Testis (tissue), 3 donors: Measurements from ENCODE around the gene ZCCHC14. TPM values are rescaled to one million over a fixed set of nuclear protein-coding genes. Genes with fewer than 3 reads are reported as not detected.

Experiments
- DNase-seq: peaks from one replicate; pipeline ENCODE4 v3.0.0-alpha.2; 2019
- H3K27ac ChIP-seq, 2 donors: fragments of 200-600 bp; sonication (generic); one replicate each; pipeline ENCODE4 v1.5.1; 2019
- H3K27me3 ChIP-seq: fragments of 200-600 bp; sonication (generic); one replicate; pipeline ENCODE4 v1.5.1; 2019
- H3K36me3 ChIP-seq: fragments of 200-600 bp; sonication (generic); one replicate; pipeline ENCODE4 v1.5.1; 2017; ENCODE audit warnings: low read depth; ENCODE audit errors: missing control alignments
- H3K4me1 ChIP-seq: fragments of 200-600 bp; sonication (generic); one replicate; pipeline ENCODE4 v1.5.1; 2019
- H3K4me3 ChIP-seq, 2 donors: fragments of 200-600 bp; sonication (generic); one replicate each; pipeline ENCODE4 v1.5.1; 2017 to 2019
- H3K9me3 ChIP-seq: fragments of 200-600 bp; sonication (generic); one replicate; pipeline ENCODE4 v1.5.1; 2017
- CTCF ChIP-seq, 3 experiments: fragments of 450-650 bp in 2 of 3; fragments of 200-600 bp in 1 of 3; sonication (generic) in 1 of 3; IDR thresholded peaks; one replicate each; pipeline ENCODE4 v1.5.1; 2016 to 2019; ENCODE audit warnings: antibody characterized with exemption in 3 of 3, mild to moderate bottlenecking in 2 of 3, moderate library complexity in 1 of 3
- POLR2A ChIP-seq: fragments of 450-650 bp; IDR thresholded peaks from one replicate; pipeline ENCODE4 v1.6.1; 2017; ENCODE audit warnings: antibody characterized with exemption, mild to moderate bottlenecking, moderate library complexity
- WGBS, 2 donors: methylation state at CpG; one replicate each; pipeline ENCODE4 v1.1.5; 2018; 5-methylcytosine and 5-hydroxymethylcytosine counted together
- intact Hi-C: fragments of 100-400 bp; cut with DNase I; formaldehyde crosslinking; loops from one replicate; pipeline ENCODE4 v1.15.1; 2023; ENCODE audit warnings: low total_unique reads
- polyA plus RNA-seq: library from polyadenylated mRNA; stranded (reverse); fragments of 350-450 nt; fragmentation: Illumina TruSeq; extraction: RNeasy Lipid Tissue Mini Kit (QIAGEN cat#74804); gene quantifications from one replicate; pipeline ENCODE4 v1.2.3, GENCODE V29; 2014; ENCODE audit warnings: low read depth, low replicate concordance; ENCODE audit not compliant: insufficient read depth
- total RNA-seq, 2 donors: library from RNA; depleted of rRNA; stranded (reverse); fragments of >200 nt; gene quantifications; one replicate each; pipeline ENCODE4 v1.2.3, GENCODE V29; 2016

Gene ZCCHC14
- total and polyA plus RNA-seq, 3 donors from 2014 or later, result 82.3 to 130 (median 94.0) TPM

DNA sequence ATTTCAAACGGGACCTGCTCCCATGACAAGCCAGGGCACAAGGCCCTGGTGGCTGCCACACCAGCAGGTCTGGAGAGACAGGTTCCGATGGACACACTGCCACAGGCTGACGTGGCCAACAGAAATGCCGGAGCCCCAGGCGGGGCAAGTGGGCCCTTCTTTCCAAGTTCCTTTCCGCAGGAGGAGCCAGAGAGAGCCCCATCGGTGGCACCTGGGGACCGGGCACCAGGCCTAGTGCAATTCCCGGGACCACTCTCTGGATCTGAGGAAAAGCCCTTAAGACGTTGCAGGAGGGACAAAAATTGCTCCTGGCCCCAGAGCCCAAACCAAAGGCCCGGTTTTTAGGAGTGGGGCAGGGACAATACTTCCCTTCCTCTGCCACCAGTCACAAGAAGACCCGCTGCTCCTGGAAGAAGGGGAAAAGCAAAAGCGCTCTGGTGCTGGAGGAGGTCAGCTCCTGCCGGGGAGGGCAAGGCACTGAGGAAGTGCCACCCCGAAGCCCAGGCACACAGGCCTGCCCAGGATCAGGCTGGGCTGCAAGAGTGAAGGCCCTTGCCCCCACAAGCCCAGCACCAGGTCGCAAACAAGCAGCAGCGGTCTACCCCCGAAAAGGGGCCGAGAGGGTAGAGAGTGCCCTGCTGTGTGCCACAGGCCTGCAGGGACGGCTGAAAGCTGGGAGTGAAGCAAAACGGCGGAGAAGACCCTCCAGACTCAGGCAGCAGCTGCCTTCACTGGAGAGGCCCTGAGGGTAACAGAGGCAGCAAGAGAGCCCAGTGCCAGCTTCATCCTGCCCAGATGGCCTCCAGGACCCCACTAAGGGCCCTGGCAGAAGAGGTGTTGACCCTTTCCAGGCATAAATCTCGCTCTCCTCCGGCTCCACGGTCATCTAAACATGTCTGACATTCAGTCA lies 71.6 kb downstream of the ZCCHC14 start:
- WGBS, 2 donors, result 90 to 95% methylated on average over 20 to 25 of the region's 25 CpGs
- H3K9me3 ChIP-seq, result no peaks in the 10 kb centered on the region
- no peak for TF ChIP-seq CTCF (IDR thresholded peaks at IDR 0.05)
- TF ChIP-seq POLR2A, result no peak
- no peak for DNase-seq
- H3K27me3 ChIP-seq, result no peaks in the 10 kb centered on the region
- no peaks in the 10 kb centered on the region for H3K4me1 ChIP-seq
- H3K27ac ChIP-seq, result no peak overlapping the region
- H3K4me3 ChIP-seq, result no peak overlapping the region
- H3K36me3 ChIP-seq, result no peaks in the 10 kb centered on the region
- intact Hi-C loops, result no loop called here

- DNase-seq, result no peak
- 91 to 100% methylated on average over 3 to 25 of the region's 25 CpGs for WGBS, 2 donors
- intact Hi-C loops, result no loop called here
These were observed 72.5 kb downstream of the ZCCHC14 start for GRCh38 chr16:87420026-87421002.

GRCh38 chr16:87418644-87419043 lies 74.2 kb downstream of the ZCCHC14 start:
- Histone ChIP-seq H3K36me3 (no peaks in the 10 kb centered on the region), H3K27ac (no peak overlapping the region), H3K4me1 (no peaks in the 10 kb centered on the region), H3K27me3 (no peaks in the 10 kb centered on the region), H3K9me3 (no peaks in the 10 kb centered on the region), H3K4me3 (no peak overlapping the region)
- 78 to 84% methylated on average over 6 of the region's 6 CpGs for WGBS, 2 donors
- DNase-seq, result no peak
- intact Hi-C loops, result loop anchor here (10.0 kb wide), 2 partner anchors 216 to 346 kb away; partner anchors contain the start of gene KLHDC4
- TF ChIP-seq POLR2A (no peak), CTCF (IDR thresholded peaks at IDR 0.05) (no peak)

More at GRCh38 chr16:87420026-87421002, 72.5 kb downstream of the ZCCHC14 start:
- Histone ChIP-seq H3K27ac (no peak overlapping the region), H3K4me3 (no peak overlapping the region), H3K4me1 (no peaks in the 10 kb centered on the region), H3K36me3 (no peaks in the 10 kb centered on the region), H3K27me3 (no peaks in the 10 kb centered on the region), H3K9me3 (no peaks in the 10 kb centered on the region)
- TF ChIP-seq POLR2A (no peak), CTCF (IDR thresholded peaks at IDR 0.05) (no peak)

DNA sequence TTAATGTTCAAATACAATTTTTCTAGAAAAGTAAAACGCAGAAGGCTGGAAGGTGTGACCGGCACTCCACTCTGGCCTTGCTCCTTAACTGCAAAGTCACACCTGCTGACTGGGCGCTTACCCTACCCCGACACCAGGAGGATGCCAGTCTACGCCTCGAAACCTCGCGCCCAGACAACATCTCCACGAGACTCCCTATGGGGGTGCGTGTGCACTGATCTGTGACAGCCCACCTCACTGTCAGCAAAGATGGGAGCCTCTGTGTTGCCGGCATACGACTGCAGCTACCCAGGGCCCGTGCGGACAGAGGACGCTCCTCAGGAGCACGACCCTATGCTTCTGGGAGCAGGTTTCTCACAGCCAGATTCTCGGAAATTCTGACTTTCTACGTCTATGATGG lies 74.6 kb downstream of the ZCCHC14 start:
- H3K4me1 ChIP-seq, result no peaks in the 10 kb centered on the region
- no peak for DNase-seq
- H3K27ac ChIP-seq, result no peak overlapping the region
- no peaks in the 10 kb centered on the region for H3K9me3 ChIP-seq
- no peaks in the 10 kb centered on the region for H3K27me3 ChIP-seq
- no peak overlapping the region for H3K4me3 ChIP-seq
- TF ChIP-seq POLR2A (no peak), CTCF (IDR thresholded peaks at IDR 0.05) (no peak)
- 93 to 97% methylated on average over 18 of the region's 18 CpGs for WGBS, 2 donors
- intact Hi-C loops, result loop anchor here (10.0 kb wide), 2 partner anchors 217 to 347 kb away; partner anchors contain the start of gene KLHDC4
- no peaks in the 10 kb centered on the region for H3K36me3 ChIP-seq
